Heart right ventricle (tissue), 16 donors: Measurements from ENCODE around the gene LAIR2. TPM values are rescaled to one million over a fixed set of nuclear protein-coding genes. Genes with fewer than 3 reads are reported as not detected.
A peak's percentile ranks its signal among the peaks of the same experiment; 100 is the strongest.
"Not testable (repeated sequence)": the region's sequence is repeated elsewhere in the genome, so short reads cannot be mapped to it uniquely, and the experiment has no call there.

Experiments
- ATAC-seq, 8 donors: fragments of 200-7000 bp; cut with Tn5 transposase; one replicate each; pipeline ENCODE4 v1.9.1; 2020; ENCODE audit warnings: mild to moderate bottlenecking in 8 of 8, moderate library complexity in 8 of 8, moderate number of reproducible peaks in 1 of 8
- DNase-seq, 2 donors: peaks; one replicate each; pipeline ENCODE4 v3.0.0-alpha.2; 2020
- H3K27ac ChIP-seq, 10 donors: fragments of 200-600 bp; sonication (generic) in 2 of 10; one replicate each; pipeline versions ENCODE4 v1.5.0 to v1.8.0; 2020 to 2022; ENCODE audit warnings: mild to moderate bottlenecking in 3 of 10
- H3K27me3 ChIP-seq, 7 donors: fragments of 200-600 bp; one replicate each; pipeline ENCODE4 v1.8.0; 2021 to 2022; ENCODE audit warnings: mild to moderate bottlenecking in 2 of 7
- H3K36me3 ChIP-seq, 9 donors: fragments of 200-600 bp; sonication (generic) in 1 of 9; one replicate each; pipeline versions ENCODE4 v1.5.0 to v1.8.0; 2020 to 2022; ENCODE audit warnings: mild to moderate bottlenecking in 2 of 9
- H3K4me1 ChIP-seq, 9 donors: fragments of 200-600 bp; sonication (generic) in 1 of 9; one replicate each; pipeline versions ENCODE4 v1.5.0 to v1.8.0; 2020 to 2022; ENCODE audit warnings: mild to moderate bottlenecking in 4 of 9
- H3K4me3 ChIP-seq, 10 donors: fragments of 200-600 bp; sonication (generic) in 2 of 10; one replicate each; pipeline versions ENCODE4 v1.5.0 to v1.8.0; 2020 to 2022; ENCODE audit warnings: mild to moderate bottlenecking in 7 of 10, moderate library complexity in 2 of 10
- H3K9me3 ChIP-seq, 11 donors: fragments of 200-600 bp in 10 of 11; sonication (generic) in 2 of 11; one replicate each; pipeline versions ENCODE4 v1.5.0 to v1.8.0; 2013 to 2022; ENCODE audit warnings: mild to moderate bottlenecking in 2 of 11, control low read depth in 1 of 11, moderate library complexity in 1 of 11
- WGBS, 2 donors: extraction: QIAGEN DNeasy Blood & Tissue Kit; methylation state at CpG; one replicate each; pipeline ENCODE4 v1.1.7; 2013; ENCODE audit warnings: inconsistent platforms in 1 of 2; 5-methylcytosine and 5-hydroxymethylcytosine counted together
- intact Hi-C, 10 donors: fragments of 100-400 bp; cut with DNase I; formaldehyde crosslinking; loops; one replicate each; pipeline versions ENCODE4 v1.11.1 to v1.14.2; 2022
- polyA plus RNA-seq, 2 donors: library from polyadenylated mRNA; stranded (reverse); fragments of 200-250 nt; gene quantifications; one replicate each; pipeline ENCODE4 v1.2.3, GENCODE V29; 2013
- total RNA-seq, 10 donors: library from RNA; stranded (reverse); fragmentation: NEBNext Ultra II Directional in 3 of 10; extraction: Animal tissue kit (Norgen Biotek cat#: 25700) in 3 of 10; gene quantifications; one replicate each; pipeline versions ENCODE4 v1.2.1 to v1.2.4, GENCODE V29; 2021 to 2023
- TF ChIP-seq, protein P1 (sequence below), 9 donors: fragments of 200-600 bp; sonication (generic) in 2 of 9; IDR thresholded peaks; one replicate each; pipeline versions ENCODE4 v1.5.0 to v1.8.0; 2021 to 2022; ENCODE audit warnings: antibody characterized with exemption in 9 of 9, mild to moderate bottlenecking in 5 of 9, moderate library complexity in 1 of 9
- donor health status: Arrhythmogenic right ventricular cardiomyopathy.
- donor health status: ischemic (EF 13 %, LVEDD 7.1; RV severe dilation, severe dysfunction).
- donor health status: healthy with polysubstance abuse.
- donor health status: DM: no; HTN: yes; CAD: no.
- donor health status: DM: no; HTN: no; CAD: no.
- donor health status: ischemic (EF 25% LVEDD 6.9; RV normal size, moderate dysfunction).
- donor health status: ischemic (EF 25% LVEDD 5.7; RV mildly dilated, moderate dysfunction).
- donor health status: healthy.
- donor health status: DM: yes; HTN: yes; CAD: no.
- donor health status: Ischemic cardiomyopathy.
- donor health status: ischemic (EF 35%, LVEDD 5.7; RV mildly dilated, moderate dysfunction).
- donor health status: nonischemic (EF 11% LVEDD 7.7; RV severe dilation, severe dysfunction).
- donor health status: DM: yes; HTN: yes; CAD: no.
- donor health status: PGD.
- donor health status: ischemic (EF 29% LVEDD 5.4; RV normal size, mild dysfunction).
- donor health status: nonischemic (EF 23%, LVEDD 6.1; RV moderate dilation, normal function).

The LAIR2 gene
- total and polyA plus RNA-seq, 12 donors: 0.76 to 2.5 TPM; not detected in 10

DNA sequence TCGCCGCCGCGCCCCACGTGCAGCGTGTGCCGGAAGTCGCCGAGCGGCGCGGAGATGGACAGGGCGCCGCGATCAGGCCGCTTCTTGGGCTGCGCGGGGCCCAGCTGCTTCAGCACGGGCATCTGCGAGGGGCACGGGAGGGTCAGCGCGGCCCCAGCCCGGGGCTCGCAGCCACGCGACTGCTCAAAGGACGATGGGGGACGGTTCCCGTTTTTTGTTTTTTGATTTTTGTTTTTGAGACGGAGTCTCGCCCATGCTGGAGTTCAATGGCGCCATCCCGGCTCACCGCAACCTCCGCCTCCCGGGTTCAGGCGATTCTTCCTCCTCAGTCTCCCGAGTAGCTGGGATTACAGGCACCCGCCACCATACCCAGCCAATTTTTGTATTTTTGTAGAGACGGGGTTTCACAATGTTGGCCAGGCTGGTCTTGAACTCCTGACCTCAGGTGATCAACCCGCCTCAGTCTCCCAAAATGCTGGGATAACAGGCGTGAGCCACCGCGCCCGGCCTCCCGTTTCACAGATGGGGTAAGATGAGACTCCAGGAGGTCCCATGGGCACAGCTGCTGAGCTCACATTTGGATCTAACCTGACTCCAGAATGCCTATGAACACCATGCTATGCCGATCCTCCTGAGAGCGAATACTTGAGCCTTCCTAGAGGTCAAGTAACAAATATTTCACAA, 37.1 kb upstream of the LAIR2 start:
- intact Hi-C loops: no loop called here
- DNase-seq: no peak
- TF ChIP-seq, protein P1, sequence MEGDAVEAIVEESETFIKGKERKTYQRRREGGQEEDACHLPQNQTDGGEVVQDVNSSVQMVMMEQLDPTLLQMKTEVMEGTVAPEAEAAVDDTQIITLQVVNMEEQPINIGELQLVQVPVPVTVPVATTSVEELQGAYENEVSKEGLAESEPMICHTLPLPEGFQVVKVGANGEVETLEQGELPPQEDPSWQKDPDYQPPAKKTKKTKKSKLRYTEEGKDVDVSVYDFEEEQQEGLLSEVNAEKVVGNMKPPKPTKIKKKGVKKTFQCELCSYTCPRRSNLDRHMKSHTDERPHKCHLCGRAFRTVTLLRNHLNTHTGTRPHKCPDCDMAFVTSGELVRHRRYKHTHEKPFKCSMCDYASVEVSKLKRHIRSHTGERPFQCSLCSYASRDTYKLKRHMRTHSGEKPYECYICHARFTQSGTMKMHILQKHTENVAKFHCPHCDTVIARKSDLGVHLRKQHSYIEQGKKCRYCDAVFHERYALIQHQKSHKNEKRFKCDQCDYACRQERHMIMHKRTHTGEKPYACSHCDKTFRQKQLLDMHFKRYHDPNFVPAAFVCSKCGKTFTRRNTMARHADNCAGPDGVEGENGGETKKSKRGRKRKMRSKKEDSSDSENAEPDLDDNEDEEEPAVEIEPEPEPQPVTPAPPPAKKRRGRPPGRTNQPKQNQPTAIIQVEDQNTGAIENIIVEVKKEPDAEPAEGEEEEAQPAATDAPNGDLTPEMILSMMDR (IDR thresholded peaks at IDR 0.05): no peak
- Histone ChIP-seq H3K27me3 (peaks cover 0 to 44% (median 15%) of the 10 kb centered on the region in 7 donors), H3K4me1 (peaks cover 11 to 58% (median 50%) of the 10 kb centered on the region in 9 donors), H3K36me3 (peaks cover 0 to 25% (median 16%) of the 10 kb centered on the region in 9 donors), H3K27ac (peak overlapping the region in 1 of 10 donors; percentile 21), H3K9me3 (no peaks in the 10 kb centered on the region), H3K4me3 (no peak overlapping the region)
- no peak for ATAC-seq
- 74 to 78% methylated on average over 49 of the region's 49 CpGs for whole genome bisulfite sequencing, 2 donors

- H3K4me3 ChIP-seq, ATAC-seq, DNase-seq, H3K9me3 ChIP-seq, intact Hi-C loops: not testable (repeated sequence)
- H3K4me1 ChIP-seq: peaks cover 11 to 58% (median 51%) of the 10 kb centered on the region in 9 donors
- 96 to 98% methylated on average over 14 of the region's 14 CpGs for WGBS, 2 donors
- H3K36me3 ChIP-seq: peaks cover 0 to 19% (median 11%) of the 10 kb centered on the region in 9 donors
- H3K27me3 ChIP-seq: peaks cover 0 to 49% (median 19%) of the 10 kb centered on the region in 7 donors
- H3K27ac ChIP-seq: peak overlapping the region in 1 of 10 donors; percentile 21
Measured at GRCh38 chr19:54466110-54466480, 36.5 kb upstream of the LAIR2 start.

DNA sequence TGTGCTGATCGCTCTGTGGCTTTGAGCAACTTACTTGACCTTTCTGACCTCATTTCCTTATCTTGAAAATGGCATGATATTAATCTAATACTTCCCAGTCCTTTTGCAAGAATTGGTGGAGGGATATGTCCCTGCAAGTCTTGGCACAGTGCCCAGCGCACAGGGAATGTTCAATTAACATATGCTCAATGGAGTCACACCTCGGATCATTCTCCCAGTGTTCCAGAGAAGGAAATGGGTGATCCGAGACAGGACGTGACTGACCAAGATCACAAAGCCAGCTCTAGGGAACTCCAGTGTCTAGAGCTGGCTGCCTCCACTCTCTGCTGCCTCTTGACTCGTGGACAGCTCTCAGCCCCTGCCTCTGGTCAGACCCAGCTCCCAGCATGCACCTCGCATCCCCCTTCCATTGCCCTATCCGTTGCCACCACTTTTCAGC, 33.1 kb upstream of the LAIR2 start:
- ATAC-seq: peak in 7 of 8 donors; percentile 12 to 63 (median 32)
- Histone ChIP-seq H3K27ac (peak overlapping the region; percentile 60 to 95 (median 84)), H3K9me3 (no peaks in the 10 kb centered on the region), H3K36me3 (peaks cover 0 to 7% (median 0%) of the 10 kb centered on the region in 9 donors), H3K4me3 (no peak overlapping the region), H3K4me1 (peaks cover 5 to 46% (median 39%) of the 10 kb centered on the region in 9 donors), H3K27me3 (peaks cover 0 to 73% (median 20%) of the 10 kb centered on the region in 7 donors)
- intact Hi-C loops: no loop called here
- DNase-seq: peak; percentile 73 to 74
- 34 to 37% methylated on average over 8 of the region's 8 CpGs for WGBS, 2 donors
- TF ChIP-seq, protein P1 (IDR thresholded peaks at IDR 0.05): no peak

DNA sequence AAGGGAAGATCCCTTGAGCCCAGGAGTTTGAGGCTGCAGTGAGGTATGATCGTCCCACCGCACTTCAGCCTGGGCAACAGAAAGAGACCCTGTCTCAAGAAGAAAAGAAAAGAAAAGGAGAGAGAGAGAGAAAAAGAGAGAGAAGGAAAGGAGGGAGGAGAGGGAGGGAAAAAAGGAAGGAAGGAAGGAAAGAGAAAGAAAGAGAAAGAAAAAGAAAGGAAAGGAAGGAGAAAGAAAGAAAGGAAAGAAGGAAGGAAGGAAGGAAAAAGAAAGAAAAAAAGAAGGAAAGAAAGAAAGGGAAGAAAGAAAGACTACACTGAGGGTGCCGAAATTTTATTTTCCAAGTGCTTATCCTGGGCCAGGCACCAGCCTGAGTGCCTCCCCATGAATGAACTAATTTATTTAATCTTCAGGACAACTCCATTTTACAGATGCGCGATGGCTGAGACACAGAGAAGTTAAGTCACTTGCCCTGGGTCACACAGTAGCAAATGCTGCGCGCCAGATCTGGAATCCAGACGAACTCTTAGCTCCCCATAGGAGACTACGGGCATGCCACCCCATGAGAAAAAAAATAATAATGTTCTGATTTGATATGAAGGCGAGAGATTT, 32.2 kb upstream of the LAIR2 start:
- H3K9me3 ChIP-seq: no peaks in the 10 kb centered on the region
- H3K4me3 ChIP-seq: peak overlapping the region in 8 of 10 donors; percentile 53 to 67 (median 57)
- DNase-seq (no peak), ATAC-seq (no peak)
- intact Hi-C loops: no loop called here
- peak overlapping the region; percentile 76 to 95 (median 88) for H3K27ac ChIP-seq
- TF ChIP-seq, protein P1 (IDR thresholded peaks at IDR 0.05): no peak
- H3K36me3 ChIP-seq: peaks cover 0 to 7% (median 0%) of the 10 kb centered on the region in 9 donors
- H3K27me3 ChIP-seq: peaks cover 0 to 80% (median 20%) of the 10 kb centered on the region in 7 donors
- WGBS, 2 donors: 70 to 73% methylated on average over 10 of the region's 10 CpGs
- peaks cover 5 to 44% (median 36%) of the 10 kb centered on the region in 9 donors for H3K4me1 ChIP-seq
